ENCODE results near the gene PTPRCAP.

GRCh38 chr11:67392183-67392715, 45.2 kb downstream of the PTPRCAP start:
- TF ChIP-seq SUZ12 (IDR thresholded peaks at IDR 0.05; ENCODE audit: extremely low read depth, insufficient read depth, insufficient read length) (no peak), YY1 (IDR thresholded peaks at IDR 0.05; ENCODE audit: insufficient read depth, insufficient read length) (no peak), ZNF274 (IDR thresholded peaks at IDR 0.05; ENCODE audit: low read depth, low read length) (no peak)

Data from NT2/D1 (cell line).